Tibial artery (tissue), 4 donors: Measurements from ENCODE around the gene ATP1A3.
"Not testable (repeated sequence)": the region's sequence is repeated elsewhere in the genome, so short reads cannot be mapped to it uniquely, and the experiment has no call there.

Experiments used
- DNase-seq, 2 donors: peaks; one replicate each; pipeline ENCODE4 v3.0.0-alpha.2; 2019
- H3K27ac ChIP-seq, 2 donors: fragments of 200-600 bp; sonication (generic) in 1 of 2; 1 replicate in 1 of 2; 2 replicates in 1 of 2; pipeline ENCODE4 v1.5.1; 2018 to 2019; ENCODE audit warnings: mild to moderate bottlenecking in 1 of 2
- H3K27me3 ChIP-seq, 2 donors: fragments of 200-600 bp; sonication (generic) in 1 of 2; one replicate each; pipeline versions ENCODE4 v1.5.1 to v1.6.0; 2016 to 2019
- H3K36me3 ChIP-seq, 3 donors: fragments of 200-600 bp; sonication (generic) in 2 of 3; one replicate each; pipeline ENCODE4 v1.5.1; 2016 to 2019; ENCODE audit warnings: mild to moderate bottlenecking in 2 of 3
- H3K4me1 ChIP-seq, 4 donors: fragments of 200-600 bp; sonication (generic) in 2 of 4; 1 replicate in 3 of 4; 2 replicates in 1 of 4; pipeline ENCODE4 v1.5.1; 2016 to 2019
- H3K4me3 ChIP-seq, 2 donors: fragments of 200-600 bp; sonication (generic) in 1 of 2; 1 replicate in 1 of 2; 2 replicates in 1 of 2; pipeline ENCODE4 v1.5.1; 2018 to 2019; ENCODE audit warnings: mild to moderate bottlenecking in 2 of 2
- H3K9me3 ChIP-seq, 3 donors: fragments of 200-600 bp; sonication (generic) in 1 of 3; one replicate each; pipeline ENCODE4 v1.5.1; 2016 to 2019
- intact Hi-C: fragments of 100-400 bp; cut with DNase I; formaldehyde crosslinking; loops from one replicate; pipeline ENCODE4 v1.15.0; 2023; ENCODE audit warnings: low total_unique reads
- TF ChIP-seq, protein P1 (sequence below), 2 experiments: fragments of 200-600 bp in 1 of 2; fragments of 450-650 bp in 1 of 2; IDR thresholded peaks; one replicate each; pipeline ENCODE4 v1.5.1; 2017 to 2019; ENCODE audit warnings: antibody characterized with exemption in 2 of 2, mild to moderate bottlenecking in 1 of 2, moderate library complexity in 1 of 2

ATP1A3 gene

DNA sequence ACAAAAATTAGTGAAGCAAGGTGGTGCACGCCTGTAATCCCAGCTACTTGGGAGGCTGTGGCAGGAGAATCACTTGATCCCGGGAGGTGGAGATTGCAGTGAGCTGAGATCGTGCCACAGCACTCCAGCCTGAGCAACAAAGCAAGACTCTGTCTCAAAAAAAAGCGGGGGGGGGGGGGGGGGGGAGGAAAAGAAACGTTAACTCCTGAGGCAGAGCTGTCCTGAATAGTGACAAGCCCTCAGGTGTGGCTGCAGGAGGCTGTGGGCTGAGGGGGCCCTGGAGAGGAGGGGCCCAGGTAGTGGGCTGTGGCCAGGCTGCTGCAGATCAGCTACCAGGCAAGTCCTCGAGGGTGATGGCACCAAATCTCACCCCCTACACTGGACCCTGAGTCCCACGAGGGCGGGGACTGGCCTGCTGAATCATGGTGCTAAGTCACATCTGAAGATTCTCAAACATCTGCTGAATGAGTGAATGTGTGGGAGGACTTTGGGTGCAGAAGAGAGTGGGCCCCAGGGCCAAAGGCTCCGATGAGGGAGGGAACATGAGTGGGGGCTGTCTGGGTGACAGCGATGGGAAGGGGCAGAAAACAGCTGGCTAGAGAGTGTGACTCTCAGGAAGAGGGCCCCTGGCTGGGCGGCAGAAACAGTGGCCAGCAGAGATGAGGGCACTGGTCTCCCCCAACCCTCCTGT lies 24.6 kb upstream of the ATP1A3 start:
- Histone ChIP-seq H3K4me1 (peaks cover 0 to under 1% (median 0%) of the 10 kb centered on the region in 4 donors), H3K36me3 (peaks cover 10 to 25% (median 11%) of the 10 kb centered on the region in 3 donors), H3K27me3 (no peaks in the 10 kb centered on the region), H3K27ac (no peak overlapping the region), H3K4me3 (no peak overlapping the region), H3K9me3 (no peaks in the 10 kb centered on the region)
- no peak for DNase-seq
- TF ChIP-seq, protein P1, sequence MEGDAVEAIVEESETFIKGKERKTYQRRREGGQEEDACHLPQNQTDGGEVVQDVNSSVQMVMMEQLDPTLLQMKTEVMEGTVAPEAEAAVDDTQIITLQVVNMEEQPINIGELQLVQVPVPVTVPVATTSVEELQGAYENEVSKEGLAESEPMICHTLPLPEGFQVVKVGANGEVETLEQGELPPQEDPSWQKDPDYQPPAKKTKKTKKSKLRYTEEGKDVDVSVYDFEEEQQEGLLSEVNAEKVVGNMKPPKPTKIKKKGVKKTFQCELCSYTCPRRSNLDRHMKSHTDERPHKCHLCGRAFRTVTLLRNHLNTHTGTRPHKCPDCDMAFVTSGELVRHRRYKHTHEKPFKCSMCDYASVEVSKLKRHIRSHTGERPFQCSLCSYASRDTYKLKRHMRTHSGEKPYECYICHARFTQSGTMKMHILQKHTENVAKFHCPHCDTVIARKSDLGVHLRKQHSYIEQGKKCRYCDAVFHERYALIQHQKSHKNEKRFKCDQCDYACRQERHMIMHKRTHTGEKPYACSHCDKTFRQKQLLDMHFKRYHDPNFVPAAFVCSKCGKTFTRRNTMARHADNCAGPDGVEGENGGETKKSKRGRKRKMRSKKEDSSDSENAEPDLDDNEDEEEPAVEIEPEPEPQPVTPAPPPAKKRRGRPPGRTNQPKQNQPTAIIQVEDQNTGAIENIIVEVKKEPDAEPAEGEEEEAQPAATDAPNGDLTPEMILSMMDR (IDR thresholded peaks at IDR 0.05): no peak
- intact Hi-C loops: no loop called here

- TF ChIP-seq, protein P1 (IDR thresholded peaks at IDR 0.05): no peak
- Histone ChIP-seq H3K27me3 (no peaks in the 10 kb centered on the region), H3K9me3 (no peaks in the 10 kb centered on the region), H3K4me1 (no peaks in the 10 kb centered on the region), H3K27ac (no peak overlapping the region), H3K4me3 (no peak overlapping the region), H3K36me3 (peaks cover 10 to 23% (median 11%) of the 10 kb centered on the region in 3 donors)
- DNase-seq: no peak
- intact Hi-C loops: no loop called here
Observed at GRCh38 chr19:42017040-42017439, 23.0 kb upstream of the ATP1A3 start.

GRCh38 chr19:42012747-42013146 lies 18.7 kb upstream of the ATP1A3 start:
- H3K4me1 ChIP-seq, H3K4me3 ChIP-seq, H3K27ac ChIP-seq, H3K9me3 ChIP-seq, intact Hi-C loops, DNase-seq, H3K27me3 ChIP-seq: not testable (repeated sequence)
- peaks cover 0 to 11% (median 0%) of the 10 kb centered on the region in 3 donors for H3K36me3 ChIP-seq

DNA sequence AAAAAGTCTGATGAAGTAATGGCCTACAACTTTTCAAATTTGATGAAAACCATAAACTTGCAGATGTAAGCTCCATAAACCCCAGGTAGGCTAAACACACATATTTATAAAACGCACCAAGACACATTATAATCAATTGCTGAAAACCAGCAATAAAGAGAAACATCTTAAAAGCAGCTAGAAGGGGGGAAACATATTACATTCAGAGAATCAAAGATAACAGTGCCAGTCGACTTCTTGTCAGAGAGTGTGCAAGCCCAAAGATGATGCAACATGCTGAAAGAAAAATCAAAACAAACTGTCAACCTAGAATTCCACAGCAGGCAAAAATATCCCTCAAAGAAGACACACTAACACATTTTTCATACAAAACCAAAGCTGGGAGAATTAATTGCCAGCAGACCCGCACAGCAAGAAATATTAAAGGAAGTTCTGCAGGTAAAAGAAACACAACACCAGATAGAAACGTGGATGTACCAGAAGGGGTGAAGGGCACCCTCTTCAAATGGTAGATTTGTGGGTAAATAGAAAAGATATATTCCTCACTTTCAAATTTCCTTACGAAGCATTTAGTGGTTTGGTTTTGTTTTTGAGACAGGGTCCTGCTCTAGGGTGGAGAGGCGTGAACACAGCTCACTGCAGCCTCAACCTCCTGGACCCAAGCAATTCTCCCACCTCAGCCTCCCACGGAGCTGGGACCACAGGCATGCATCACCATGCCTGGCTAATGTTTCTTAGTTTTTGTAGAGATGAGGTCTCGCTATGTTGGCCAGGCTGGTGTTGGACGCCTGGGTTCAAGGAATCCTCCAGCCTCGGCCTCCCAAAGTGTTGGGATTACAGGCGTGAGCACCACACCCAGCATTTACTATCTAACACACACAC lies 16.5 kb upstream of the ATP1A3 start:
- no peaks in the 10 kb centered on the region for H3K4me1 ChIP-seq
- no peaks in the 10 kb centered on the region for H3K27me3 ChIP-seq
- DNase-seq: no peak
- peaks cover 8 to 22% (median 11%) of the 10 kb centered on the region in 3 donors for H3K36me3 ChIP-seq
- H3K4me3 ChIP-seq: no peak overlapping the region
- no peak overlapping the region for H3K27ac ChIP-seq
- TF ChIP-seq, protein P1 (IDR thresholded peaks at IDR 0.05): no peak
- H3K9me3 ChIP-seq: no peaks in the 10 kb centered on the region
- intact Hi-C loops: no loop called here

GRCh38 chr19:42006569-42006968 lies 12.5 kb upstream of the ATP1A3 start:
- intact Hi-C loops: no loop called here
- H3K36me3 ChIP-seq: peaks cover 13 to 36% (median 16%) of the 10 kb centered on the region in 3 donors

More at GRCh38 chr19:42006569-42006968, 12.5 kb upstream of the ATP1A3 start:
- H3K9me3 ChIP-seq: no peaks in the 10 kb centered on the region
- no peak for DNase-seq
- TF ChIP-seq, protein P1 (IDR thresholded peaks at IDR 0.05): no peak
- H3K4me1 ChIP-seq: no peaks in the 10 kb centered on the region
- no peak overlapping the region for H3K4me3 ChIP-seq
- H3K27me3 ChIP-seq: peaks cover 0 to 17% of the 10 kb centered on the region in 2 donors
- no peak overlapping the region for H3K27ac ChIP-seq
